Prostate gland (tissue), 2 donors: ENCODE measurements around the gene SHOC2.

Experiments used
- POLR2A ChIP-seq: fragments of 450-650 bp; IDR thresholded peaks from one replicate; pipeline ENCODE4 v1.6.1; 2016; ENCODE audit warnings: antibody characterized with exemption, mild to moderate bottlenecking
- POLR2AphosphoS5 ChIP-seq: sonication (generic); formaldehyde crosslinking; IDR thresholded peaks from one replicate; pipeline ENCODE4 v1.6.1; 2017; ENCODE audit warnings: antibody characterized with exemption
- TF ChIP-seq, protein P1 (sequence below), 4 experiments: fragments of 200-600 bp in 2 of 4; fragments of 450-650 bp in 2 of 4; sonication (generic) in 2 of 4; IDR thresholded peaks; 1 replicate in 3 of 4; 2 replicates in 1 of 4; pipeline ENCODE4 v1.5.1; 2016 to 2019; ENCODE audit warnings: antibody characterized with exemption in 4 of 4, mild to moderate bottlenecking in 2 of 4, moderate library complexity in 2 of 4

- TF ChIP-seq, protein P1, sequence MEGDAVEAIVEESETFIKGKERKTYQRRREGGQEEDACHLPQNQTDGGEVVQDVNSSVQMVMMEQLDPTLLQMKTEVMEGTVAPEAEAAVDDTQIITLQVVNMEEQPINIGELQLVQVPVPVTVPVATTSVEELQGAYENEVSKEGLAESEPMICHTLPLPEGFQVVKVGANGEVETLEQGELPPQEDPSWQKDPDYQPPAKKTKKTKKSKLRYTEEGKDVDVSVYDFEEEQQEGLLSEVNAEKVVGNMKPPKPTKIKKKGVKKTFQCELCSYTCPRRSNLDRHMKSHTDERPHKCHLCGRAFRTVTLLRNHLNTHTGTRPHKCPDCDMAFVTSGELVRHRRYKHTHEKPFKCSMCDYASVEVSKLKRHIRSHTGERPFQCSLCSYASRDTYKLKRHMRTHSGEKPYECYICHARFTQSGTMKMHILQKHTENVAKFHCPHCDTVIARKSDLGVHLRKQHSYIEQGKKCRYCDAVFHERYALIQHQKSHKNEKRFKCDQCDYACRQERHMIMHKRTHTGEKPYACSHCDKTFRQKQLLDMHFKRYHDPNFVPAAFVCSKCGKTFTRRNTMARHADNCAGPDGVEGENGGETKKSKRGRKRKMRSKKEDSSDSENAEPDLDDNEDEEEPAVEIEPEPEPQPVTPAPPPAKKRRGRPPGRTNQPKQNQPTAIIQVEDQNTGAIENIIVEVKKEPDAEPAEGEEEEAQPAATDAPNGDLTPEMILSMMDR (IDR thresholded peaks at IDR 0.05) = no peak
- TF ChIP-seq POLR2A = no peak
- TF ChIP-seq POLR2AphosphoS5 = no peak
Observed at GRCh38 chr10:110976577-110976976, 57.2 kb downstream of the SHOC2 start.
